ENCODE data around the gene LUZP2. TPM values are rescaled to one million over a fixed set of nuclear protein-coding genes. Genes with fewer than 3 reads are reported as not detected.
A peak's percentile ranks its signal among the peaks of the same experiment; 100 is the strongest.

Gene LUZP2
- total and polyA plus RNA-seq, 2 of the 8 experiments (the other 6 are each of a cell fraction or from before 2014, with no cell fraction given), result 0.79 to 1.5 TPM

- H3K27ac ChIP-seq (ENCODE audit: low read depth, low read length), result no peak overlapping the region
- H2BK20ac ChIP-seq (ENCODE audit: low read length), result no peak overlapping the region
- DNase-seq (ENCODE audit: low read depth in 1 of 2, low spot score in 2 of 2) (no peak), FAIRE-seq (no peak)
- no peak overlapping the region for H2BK120ac ChIP-seq (replicated peaks; ENCODE audit: low read depth, low read length)
- no peak overlapping the region for H2BK12ac ChIP-seq (ENCODE audit: low read depth, low read length)
- H2BK5ac ChIP-seq (ENCODE audit: low read depth, low read length), result no peak overlapping the region
- no peak overlapping the region for H2AK5ac ChIP-seq (ENCODE audit: low read depth, low read length)
- ChIA-PET CTCF (ENCODE audit: partially characterized antibody) (no interaction called here), POLR2A (ENCODE audit: partially characterized antibody) (no interaction called here)
- no peaks in the 10 kb centered on the region for H3K79me2 ChIP-seq (ENCODE audit: control insufficient read depth in 1 of 2, insufficient read depth in 2 of 2, low read length in 2 of 2)
- no peaks in the 10 kb centered on the region for H3K9me3 ChIP-seq (ENCODE audit: insufficient read depth in 2 of 2, low read depth in 1 of 2, low read length in 1 of 2)
- no peak overlapping the region for H3K9ac ChIP-seq (replicated peaks in 1 of 4; ENCODE audit: extremely low read depth in 1 of 4, low read depth in 3 of 4, low read length in 3 of 4)
- H3K4ac ChIP-seq (replicated peaks; ENCODE audit: insufficient read length, low read depth, low read length), result no peak overlapping the region
- no peak overlapping the region for H4K91ac ChIP-seq (replicated peaks; ENCODE audit: insufficient read length, low read length)
- peak overlapping the region; percentile 56; the same call in 1 of the 2 replicates for H2AFZ ChIP-seq (ENCODE audit: low read length)
- H3K36me3 ChIP-seq (ENCODE audit: control insufficient read depth in 2 of 4, insufficient read depth in 4 of 4, low read length in 3 of 4), result no peaks in the 10 kb centered on the region
- no peak overlapping the region for H2BK15ac ChIP-seq (ENCODE audit: low read length)
- peaks cover 0 to 7% (median 0%) of the 10 kb centered on the region in 4 experiments; a peak in 2 of 7 replicates for H3K4me1 ChIP-seq (replicated peaks in 1 of 4; ENCODE audit: control insufficient read depth in 3 of 4, insufficient read depth in 4 of 4, low read length in 3 of 4)
- H4K5ac ChIP-seq (ENCODE audit: insufficient read length, low read depth, low read length), result no peak overlapping the region
- no peak overlapping the region for H3K18ac ChIP-seq (ENCODE audit: extremely low read depth, low read length)
- no peak overlapping the region for H3K14ac ChIP-seq (ENCODE audit: insufficient read length)
- H3K23ac ChIP-seq (ENCODE audit: insufficient read length), result no peak overlapping the region
- H3K4me3 ChIP-seq (ENCODE audit: extremely low read depth in 1 of 4, insufficient read depth in 2 of 4, low read depth in 3 of 4, low read length in 4 of 4), result no peak overlapping the region
- no peaks in the 10 kb centered on the region for H3K79me1 ChIP-seq (ENCODE audit: low read depth, low read length)
- no peak overlapping the region for H3K56ac ChIP-seq (replicated peaks; ENCODE audit: insufficient read length, low read depth, low read length)
- H3K27me3 ChIP-seq (replicated peaks in 1 of 4; ENCODE audit: control insufficient read depth in 3 of 4, extremely low read depth in 1 of 4, insufficient read depth in 3 of 4, low read length in 3 of 4), result no peaks in the 10 kb centered on the region
- no peaks in the 10 kb centered on the region for H3K23me2 ChIP-seq (ENCODE audit: low read depth, low read length)
- H4K20me1 ChIP-seq (replicated peaks in 1 of 2; ENCODE audit: control insufficient read depth in 1 of 2, insufficient read depth in 2 of 2, low read length in 2 of 2), result no peaks in the 10 kb centered on the region
- no peak overlapping the region for H3K4me2 ChIP-seq (ENCODE audit: insufficient read depth in 1 of 2, low read depth in 2 of 2, low read length in 2 of 2)
- 84% methylated on average over 5 of the region's 5 CpGs; no CpG with 5 or more reads in 1 of the 2 experiments for WGBS, 2 experiments (ENCODE audit: extremely low coverage in 1 of 2, insufficient coverage in 1 of 2, insufficient read length in 1 of 2, insufficient replicate concordance in 2 of 2, low coverage in 1 of 2, low lambda C conversion rate in 2 of 2, missing lambda C conversion rate in 1 of 2)
- TF ChIP-seq BACH1 (IDR thresholded peaks at IDR 0.05; ENCODE audit: low read length), result no peak
- no peak for TF ChIP-seq SRF (IDR thresholded peaks at IDR 0.05; ENCODE audit: low read depth, low read length)
- TF ChIP-seq CBX8 (IDR thresholded peaks at IDR 0.05; ENCODE audit: borderline replicate concordance, low read depth, low read length), result no peak
- TF ChIP-seq CEBPB (IDR thresholded peaks at IDR 0.05; ENCODE audit: low read depth, low read length), result no peak
- TF ChIP-seq CBX5 (IDR thresholded peaks at IDR 0.05; ENCODE audit: low read depth, low read length), result no peak
- no peak for TF ChIP-seq TBP (IDR thresholded peaks at IDR 0.05; ENCODE audit: low read depth, low read length)
- no peak for TF ChIP-seq SP2 (IDR thresholded peaks at IDR 0.05; ENCODE audit: low read length)
- no peak for TF ChIP-seq PHF8 (conservative IDR thresholded peaks at IDR 0.05; ENCODE audit: low read depth, low read length)
- no peak for TF ChIP-seq SAP30 (IDR thresholded peaks at IDR 0.05; ENCODE audit: insufficient read depth, insufficient replicate concordance, low read length)
- TF ChIP-seq CTBP2 (IDR thresholded peaks at IDR 0.05; ENCODE audit: borderline replicate concordance, insufficient read depth, insufficient read length, low read length), result no peak
- no peak for TF ChIP-seq YY1 (IDR thresholded peaks at IDR 0.05; ENCODE audit: low read depth, low read length)
- no peak for TF ChIP-seq SP4 (IDR thresholded peaks at IDR 0.05; ENCODE audit: low read length)
- H4K8ac ChIP-seq (ENCODE audit: extremely low read depth, insufficient read depth, low read length), result no peak overlapping the region
Measured at GRCh38 chr11:24635588-24636290, 138.9 kb downstream of the LUZP2 start.

All from H1 (cell line).